NCI-H2107 treated with DMSO at 0.1 percent for 48 hours (cell line): ENCODE results near the gene SLC36A1.
"Not testable (repeated sequence)": the region's sequence is repeated elsewhere in the genome, so short reads cannot be mapped to it uniquely, and the experiment has no call there.

Source experiments
- DNase-seq: peaks from one replicate; lab custom pipeline; 2025; ENCODE audit not compliant: unreplicated experiment; lab: John Stamatoyannopoulos, UW

SLC36A1 gene

GRCh38 chr5:151483176-151483575, 35.8 kb downstream of the SLC36A1 start:
- no peak for DNase-seq

DNA sequence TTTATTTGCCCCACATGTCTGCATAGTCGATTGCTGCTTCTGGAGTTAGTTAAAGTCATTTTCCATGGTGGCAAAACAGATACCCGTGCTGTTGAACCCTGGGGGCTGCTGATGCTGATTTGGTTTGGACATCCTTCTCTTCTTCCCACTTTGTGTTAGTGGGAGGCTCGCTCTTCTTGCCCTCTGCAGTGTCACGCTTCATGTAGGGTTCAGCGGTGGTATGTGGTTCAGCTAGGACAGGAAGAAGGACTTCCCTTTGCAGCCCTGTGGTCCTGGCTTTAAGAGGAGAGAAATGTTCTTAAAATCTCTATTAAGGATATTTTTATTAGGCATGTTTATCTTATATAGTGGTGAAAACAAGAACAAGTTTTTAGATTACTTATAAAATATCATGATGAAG, 36.2 kb downstream of the SLC36A1 start:
- no peak for DNase-seq

- DNase-seq, result no peak
Observed at GRCh38 chr5:151487544-151487943, 40.1 kb downstream of the SLC36A1 start.

DNA sequence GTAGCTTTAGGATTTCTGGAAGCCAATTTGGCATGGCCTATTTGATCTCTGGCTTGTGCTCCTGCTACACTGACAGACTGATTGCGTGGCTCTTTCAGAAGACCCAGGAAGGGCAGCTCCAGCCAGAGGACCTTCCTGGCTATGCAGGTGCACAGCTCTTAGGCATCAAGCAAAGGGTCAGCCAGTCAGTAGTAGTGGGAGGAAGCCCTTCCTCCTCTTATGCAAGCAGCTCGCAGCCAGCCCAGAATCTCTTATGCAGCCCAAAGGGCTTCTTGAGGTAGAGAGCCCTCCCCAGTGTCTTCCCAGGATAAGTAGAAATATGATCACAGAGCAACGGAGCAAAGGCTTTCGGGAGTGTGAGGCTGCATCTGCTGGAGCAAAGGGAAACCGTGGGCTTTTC, 43.2 kb downstream of the SLC36A1 start:
- DNase-seq, result no peak

GRCh38 chr5:151491062-151491461, 43.7 kb downstream of the SLC36A1 start:
- DNase-seq, result no peak

DNA sequence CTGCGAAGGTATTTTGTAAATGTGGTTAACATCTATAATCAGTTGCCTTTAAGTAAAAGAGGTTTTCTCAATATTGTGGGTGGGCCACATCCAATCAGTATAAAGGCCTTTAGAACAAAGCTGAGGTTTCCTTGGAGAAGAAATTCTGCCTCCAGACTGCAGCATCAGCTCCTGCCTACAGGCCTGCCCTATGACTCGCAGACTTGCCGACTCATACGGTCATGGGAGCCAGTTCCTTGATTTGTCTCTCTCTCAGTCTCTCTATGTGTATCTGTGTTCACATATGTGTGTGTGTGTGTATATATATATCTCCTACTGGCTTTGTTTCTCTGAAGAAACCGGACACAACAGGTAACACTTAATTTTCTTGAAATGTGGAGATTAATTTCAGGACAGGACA, 45.3 kb downstream of the SLC36A1 start:
- no peak for DNase-seq

DNA sequence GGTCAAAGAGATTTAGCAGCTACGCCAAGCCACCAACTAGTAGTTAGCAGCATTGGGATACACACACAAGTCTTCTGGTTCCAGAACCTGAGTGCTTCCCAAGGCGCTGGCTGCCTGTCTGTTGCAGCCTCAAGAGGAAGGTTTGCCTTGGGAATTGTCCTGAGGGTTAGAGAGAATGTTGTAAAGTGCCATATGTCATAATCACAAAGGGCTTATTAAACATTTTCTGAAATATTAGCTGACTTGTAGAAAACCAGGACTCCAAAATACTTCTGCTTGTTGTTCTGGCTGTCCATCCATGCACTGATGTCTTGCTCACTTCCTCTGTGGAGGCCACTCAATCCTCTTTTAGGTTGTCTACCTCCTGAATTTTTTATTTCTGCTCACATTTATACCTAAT, 46.3 kb downstream of the SLC36A1 start:
- no peak for DNase-seq

GRCh38 chr5:151495320-151495719, 47.9 kb downstream of the SLC36A1 start:
- no peak for DNase-seq

DNA sequence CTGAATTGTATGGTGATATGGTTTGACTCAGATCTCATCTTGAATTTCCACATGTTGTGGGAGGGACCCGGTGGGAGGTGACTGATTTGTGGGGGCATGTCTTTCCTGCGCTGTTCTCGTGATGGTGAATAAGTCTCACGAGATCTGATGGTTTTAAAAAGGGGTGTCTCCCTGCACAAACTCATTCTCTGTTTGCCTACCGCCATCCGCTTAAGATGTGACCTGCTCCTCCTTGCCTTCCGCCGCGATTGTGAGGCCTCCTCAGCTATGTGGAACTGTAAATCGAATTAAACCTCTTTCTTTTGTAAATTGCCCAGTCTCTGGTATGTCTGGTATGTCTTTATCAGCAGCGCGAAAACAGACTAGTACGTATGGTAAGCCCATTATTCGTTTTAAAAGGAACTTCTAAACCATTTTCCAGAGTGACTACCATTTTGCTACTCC, 48.7 kb downstream of the SLC36A1 start:
- DNase-seq, result no peak

GRCh38 chr5:151497391-151498002, 50.1 kb downstream of the SLC36A1 start:
- DNase-seq, result no peak

GRCh38 chr5:151498395-151499155, 51.2 kb downstream of the SLC36A1 start:
- no peak for DNase-seq

GRCh38 chr5:151499501-151500035, 52.2 kb downstream of the SLC36A1 start:
- no peak for DNase-seq

- no peak for DNase-seq
Observed at GRCh38 chr5:151504006-151504405, 56.6 kb downstream of the SLC36A1 start.

DNA sequence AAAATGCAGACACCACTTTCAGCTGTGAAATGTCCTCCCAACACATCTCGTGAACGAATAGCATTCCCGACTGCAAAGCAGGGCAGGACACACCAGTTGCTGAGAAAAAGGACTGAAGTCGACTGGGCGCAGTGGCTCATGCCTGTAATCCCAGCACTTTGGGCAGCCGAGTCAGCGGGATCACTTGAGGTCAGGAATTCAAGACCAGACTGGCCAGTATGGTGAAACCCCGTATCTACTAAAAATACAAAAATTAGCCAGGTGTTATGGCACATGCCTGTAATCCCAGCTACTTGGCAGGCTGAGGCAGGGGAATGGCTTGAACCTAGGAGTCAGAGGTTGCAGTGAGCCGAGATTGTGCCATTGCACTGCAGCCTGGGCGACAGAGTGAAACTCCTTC, 60.9 kb downstream of the SLC36A1 start:
- not testable (repeated sequence) for DNase-seq

DNA sequence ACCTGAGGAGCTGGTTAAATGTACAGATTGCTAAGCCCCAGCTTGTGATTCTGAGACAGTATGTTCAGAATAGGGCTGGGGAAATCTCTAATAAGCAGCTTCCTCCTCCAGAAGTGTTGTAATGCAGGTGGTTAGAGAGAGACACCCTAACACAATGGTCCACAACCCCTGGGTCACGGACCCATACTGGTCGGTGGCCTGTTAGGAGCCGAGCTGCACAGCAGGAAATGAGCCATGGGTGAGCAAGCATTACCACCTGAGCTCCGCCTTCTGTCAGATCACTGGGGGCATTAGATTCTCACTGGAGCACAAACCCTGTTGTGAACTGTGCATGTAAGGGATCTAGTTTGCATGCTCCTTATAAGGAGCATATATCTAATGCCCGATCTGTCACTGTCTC, 61.8 kb downstream of the SLC36A1 start:
- DNase-seq, result no peak

GRCh38 chr5:151509836-151510235, 62.4 kb downstream of the SLC36A1 start:
- DNase-seq, result no peak

DNA sequence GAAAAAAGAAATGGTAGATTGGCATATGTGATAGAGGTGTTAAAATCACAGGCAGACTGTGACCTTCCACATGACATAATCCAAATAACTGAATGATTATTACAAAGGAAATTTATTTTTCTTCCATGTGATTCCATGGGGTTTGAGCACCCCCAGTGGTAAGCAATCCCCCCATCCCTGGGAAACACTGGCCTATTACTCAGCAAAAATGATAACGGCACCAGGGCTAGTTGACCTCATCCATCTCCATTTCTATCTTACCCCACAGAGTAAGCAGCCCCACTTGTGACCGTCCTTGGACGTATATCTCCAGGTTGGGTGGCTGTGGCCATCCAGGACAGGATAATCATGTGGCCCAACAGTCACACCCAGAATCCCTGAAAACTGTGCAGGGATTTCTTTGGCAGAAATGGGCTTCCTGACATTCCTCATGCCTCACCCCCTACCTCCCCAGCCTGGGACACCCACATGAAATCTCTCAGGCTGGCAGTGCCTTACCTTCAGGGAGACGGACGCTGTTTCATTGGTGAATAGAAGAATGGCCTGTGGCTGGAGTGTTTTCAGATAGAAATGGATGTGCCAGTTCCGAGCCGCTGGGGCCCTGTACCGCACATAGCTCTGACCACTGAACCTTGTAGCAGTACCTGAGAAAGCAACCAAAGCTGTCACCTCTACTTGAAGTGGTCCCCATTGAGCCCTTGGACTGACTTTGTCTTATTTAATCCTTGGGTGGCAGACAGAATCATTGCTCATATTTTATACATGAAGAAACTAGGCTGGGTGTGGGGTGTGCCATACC, 69.9 kb downstream of the SLC36A1 start:
- DNase-seq, result no peak

DNA sequence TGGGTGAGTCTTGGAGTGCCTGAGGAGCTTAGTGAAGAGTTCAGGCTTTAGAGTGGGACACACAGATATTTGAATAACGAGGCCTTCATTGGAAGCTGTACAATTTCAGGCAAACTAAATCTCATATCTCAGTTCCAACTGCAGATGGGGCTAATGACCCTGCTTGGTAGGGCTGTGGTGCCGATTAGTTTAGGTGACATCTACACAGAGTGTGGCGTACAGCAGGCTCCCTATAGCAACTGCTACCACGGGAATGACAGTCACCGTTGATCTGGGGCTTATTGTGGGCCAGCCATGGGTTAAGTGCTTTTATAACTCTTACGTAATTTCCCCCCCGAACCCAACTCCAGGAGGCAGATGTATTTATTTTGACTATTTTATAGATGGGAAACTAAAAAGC, 72.9 kb downstream of the SLC36A1 start:
- no peak for DNase-seq

DNA sequence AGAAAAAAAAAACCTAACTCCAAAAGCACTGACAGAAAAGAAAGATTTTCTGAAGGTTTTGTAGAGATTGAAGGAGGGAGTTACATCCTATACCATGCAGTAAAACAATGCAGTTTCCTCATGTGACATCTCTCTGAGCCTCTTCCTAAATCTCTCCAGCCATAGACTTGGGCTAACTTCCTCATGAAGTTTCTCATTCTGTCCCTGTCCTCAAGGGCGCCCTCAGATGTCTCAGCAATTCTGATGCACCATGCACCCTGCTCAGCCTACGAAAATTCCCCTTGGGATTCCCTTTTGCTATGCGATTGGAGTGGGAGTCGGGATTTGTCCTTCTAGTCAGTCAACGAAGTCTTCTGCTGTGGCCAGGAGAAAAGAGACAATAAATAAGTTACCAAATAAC, 74.8 kb downstream of the SLC36A1 start:
- DNase-seq, result no peak

DNA sequence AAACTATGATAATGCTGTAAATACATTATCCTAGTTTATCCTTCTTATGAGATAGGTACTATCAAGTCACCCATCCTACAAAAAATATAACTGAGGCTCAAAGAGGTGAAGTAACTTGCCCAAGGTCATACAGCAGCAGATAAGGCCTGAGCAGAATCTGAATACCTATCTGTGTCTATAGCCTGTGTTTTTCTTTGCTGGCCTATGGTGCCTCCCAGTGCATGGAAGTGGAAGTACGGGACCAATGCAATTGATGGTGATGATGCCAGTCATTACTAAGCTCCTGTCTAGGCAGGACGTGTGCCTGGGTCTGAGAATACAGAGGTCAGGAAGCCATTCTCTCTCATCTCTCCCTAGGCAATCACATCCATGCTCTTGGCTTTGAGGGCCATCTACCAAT, 75.9 kb downstream of the SLC36A1 start:
- peak; percentile 11 for DNase-seq

DNA sequence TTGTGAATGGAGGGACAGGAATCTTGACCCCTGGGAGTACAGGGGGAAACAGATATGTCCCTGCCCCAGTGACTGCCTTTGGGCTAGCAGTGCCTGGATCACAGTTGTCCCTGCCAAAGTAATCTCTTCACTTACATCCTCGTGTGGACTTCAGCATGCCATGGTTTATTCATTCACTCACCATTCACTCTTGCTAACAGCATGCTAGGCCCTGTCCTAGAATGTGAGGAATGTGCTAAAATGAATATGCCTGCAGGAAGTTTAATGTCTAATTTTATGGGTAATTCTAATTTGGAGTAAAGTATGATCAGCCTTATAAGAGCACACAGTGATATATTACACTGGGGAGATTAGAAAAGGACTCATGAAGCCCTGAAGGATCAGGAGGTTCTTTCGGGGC, 80.8 kb downstream of the SLC36A1 start:
- no peak for DNase-seq

GRCh38 chr5:151528996-151529395, 81.6 kb downstream of the SLC36A1 start:
- no peak for DNase-seq
